ENCODE measurements around the gene PLS1.
"Not testable (repeated sequence)": the region's sequence is repeated elsewhere in the genome, so short reads cannot be mapped to it uniquely, and the experiment has no call there.

DNA sequence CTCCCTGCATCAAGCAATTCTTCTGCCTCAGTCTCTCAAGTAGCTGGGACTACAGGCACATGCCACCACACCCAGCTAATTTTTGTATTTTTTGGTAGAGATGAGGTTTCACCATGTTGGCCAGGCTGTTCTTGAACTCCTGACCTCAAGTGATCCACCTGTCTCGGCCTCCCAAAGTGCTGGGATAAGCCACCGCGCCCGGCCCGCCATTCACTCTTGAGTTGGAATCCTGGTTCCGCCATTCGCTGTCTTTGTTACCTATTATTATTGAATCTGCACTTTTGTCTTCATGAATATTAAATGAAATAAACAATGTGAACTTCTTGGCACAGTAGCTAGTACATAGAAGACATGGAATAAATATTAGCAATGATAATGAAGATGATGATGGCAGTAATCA lies 3.9 kb upstream of the PLS1 start:
- TF ChIP-seq, protein P1, sequence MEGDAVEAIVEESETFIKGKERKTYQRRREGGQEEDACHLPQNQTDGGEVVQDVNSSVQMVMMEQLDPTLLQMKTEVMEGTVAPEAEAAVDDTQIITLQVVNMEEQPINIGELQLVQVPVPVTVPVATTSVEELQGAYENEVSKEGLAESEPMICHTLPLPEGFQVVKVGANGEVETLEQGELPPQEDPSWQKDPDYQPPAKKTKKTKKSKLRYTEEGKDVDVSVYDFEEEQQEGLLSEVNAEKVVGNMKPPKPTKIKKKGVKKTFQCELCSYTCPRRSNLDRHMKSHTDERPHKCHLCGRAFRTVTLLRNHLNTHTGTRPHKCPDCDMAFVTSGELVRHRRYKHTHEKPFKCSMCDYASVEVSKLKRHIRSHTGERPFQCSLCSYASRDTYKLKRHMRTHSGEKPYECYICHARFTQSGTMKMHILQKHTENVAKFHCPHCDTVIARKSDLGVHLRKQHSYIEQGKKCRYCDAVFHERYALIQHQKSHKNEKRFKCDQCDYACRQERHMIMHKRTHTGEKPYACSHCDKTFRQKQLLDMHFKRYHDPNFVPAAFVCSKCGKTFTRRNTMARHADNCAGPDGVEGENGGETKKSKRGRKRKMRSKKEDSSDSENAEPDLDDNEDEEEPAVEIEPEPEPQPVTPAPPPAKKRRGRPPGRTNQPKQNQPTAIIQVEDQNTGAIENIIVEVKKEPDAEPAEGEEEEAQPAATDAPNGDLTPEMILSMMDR (conservative IDR thresholded peaks at IDR 0.05; ENCODE audit: low read depth, low read length), result not testable (repeated sequence)
- TF ChIP-seq EZH2 (IDR thresholded peaks at IDR 0.05; ENCODE audit: borderline replicate concordance, low read depth, low read length, poor library complexity, severe bottlenecking), result not testable (repeated sequence)

All from A673 (cell line).